Measurements from ENCODE around the gene MTRF1L.

Gene MTRF1L

GRCh38 chr6:152952045-152952444, 50.5 kb downstream of the MTRF1L start:
- Histone ChIP-seq H3K4me1 (ENCODE audit: low read depth, poor library complexity, severe bottlenecking) (no peaks in the 10 kb centered on the region), H3K36me3 (ENCODE audit: insufficient read depth) (no peaks in the 10 kb centered on the region), H3K4me2 (no peak overlapping the region), H3K9ac (no peak overlapping the region), H3K27me3 (ENCODE audit: insufficient read depth, low read depth) (no peaks in the 10 kb centered on the region), H3K4me3 (IDR thresholded peaks at IDR 0.05; ENCODE audit: insufficient read depth, low read depth, low read length) (no peak overlapping the region), H2AFZ (ENCODE audit: low read depth) (no peak overlapping the region), H3K79me2 (ENCODE audit: insufficient read depth, low read depth) (no peaks in the 10 kb centered on the region), H3K27ac (no peak overlapping the region), H4K20me1 (ENCODE audit: insufficient read depth) (no peaks in the 10 kb centered on the region)
- TF ChIP-seq CTCF (conservative IDR thresholded peaks at IDR 0.05; ENCODE audit: low read depth, low read length): no peak

DNA sequence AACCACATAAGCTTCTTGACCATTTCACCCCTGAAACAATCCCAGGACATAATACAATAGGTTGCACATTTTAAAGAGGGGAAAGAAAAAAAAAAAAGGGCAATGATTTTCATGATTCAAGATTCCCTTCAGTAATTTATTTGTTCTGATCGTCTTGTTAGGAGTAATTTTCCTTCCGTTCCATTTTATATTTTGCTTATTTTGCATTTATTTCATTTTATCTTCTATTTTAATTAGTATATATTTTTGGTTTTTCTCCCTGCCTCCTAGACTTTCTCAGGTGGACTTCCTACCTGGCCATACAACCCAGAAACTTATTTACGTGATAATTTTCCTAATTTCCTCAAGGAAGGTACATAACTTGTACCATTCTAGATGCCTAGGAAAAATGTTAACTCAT, 52.3 kb downstream of the MTRF1L start:
- Histone ChIP-seq H3K4me3 (IDR thresholded peaks at IDR 0.05; ENCODE audit: insufficient read depth, low read depth, low read length) (no peak overlapping the region), H3K4me1 (ENCODE audit: low read depth, poor library complexity, severe bottlenecking) (no peaks in the 10 kb centered on the region)

GRCh38 chr6:152948150-152948768, 54.2 kb downstream of the MTRF1L start:
- TF ChIP-seq CTCF (conservative IDR thresholded peaks at IDR 0.05; ENCODE audit: low read depth, low read length): peak; percentile 89
- Histone ChIP-seq H2AFZ (ENCODE audit: low read depth) (peak overlapping the region; percentile 58; the same call in 1 of the 2 replicates), H4K20me1 (ENCODE audit: insufficient read depth) (no peaks in the 10 kb centered on the region), H3K27ac (no peak overlapping the region), H3K36me3 (ENCODE audit: insufficient read depth) (no peaks in the 10 kb centered on the region), H3K4me2 (peak overlapping the region; percentile 65), H3K27me3 (ENCODE audit: insufficient read depth, low read depth) (no peaks in the 10 kb centered on the region), H3K4me3 (IDR thresholded peaks at IDR 0.05; ENCODE audit: insufficient read depth, low read depth, low read length) (no peak overlapping the region), H3K79me2 (ENCODE audit: insufficient read depth, low read depth) (no peaks in the 10 kb centered on the region), H3K4me1 (ENCODE audit: low read depth, poor library complexity, severe bottlenecking) (no peaks in the 10 kb centered on the region), H3K9ac (no peak overlapping the region)

More for the DNA sequence above, 52.3 kb downstream of the MTRF1L start:
- Histone ChIP-seq H3K36me3 (ENCODE audit: insufficient read depth) (no peaks in the 10 kb centered on the region), H4K20me1 (ENCODE audit: insufficient read depth) (no peaks in the 10 kb centered on the region), H3K79me2 (ENCODE audit: insufficient read depth, low read depth) (no peaks in the 10 kb centered on the region), H3K4me2 (no peak overlapping the region), H3K27me3 (ENCODE audit: insufficient read depth, low read depth) (no peaks in the 10 kb centered on the region), H3K27ac (no peak overlapping the region), H3K9ac (no peak overlapping the region), H2AFZ (ENCODE audit: low read depth) (no peak overlapping the region)
- TF ChIP-seq CTCF (conservative IDR thresholded peaks at IDR 0.05; ENCODE audit: low read depth, low read length): no peak

- TF ChIP-seq CTCF (conservative IDR thresholded peaks at IDR 0.05; ENCODE audit: low read depth, low read length): no peak
- no peak overlapping the region for H3K4me2 ChIP-seq
- H2AFZ ChIP-seq (ENCODE audit: low read depth): no peak overlapping the region
- H3K79me2 ChIP-seq (ENCODE audit: insufficient read depth, low read depth): no peaks in the 10 kb centered on the region
- H3K4me3 ChIP-seq (IDR thresholded peaks at IDR 0.05; ENCODE audit: insufficient read depth, low read depth, low read length): no peak overlapping the region
- H3K27me3 ChIP-seq (ENCODE audit: insufficient read depth, low read depth): no peaks in the 10 kb centered on the region
- no peaks in the 10 kb centered on the region for H3K36me3 ChIP-seq (ENCODE audit: insufficient read depth)
- H3K9ac ChIP-seq: no peak overlapping the region
- H3K4me1 ChIP-seq (ENCODE audit: low read depth, poor library complexity, severe bottlenecking): no peaks in the 10 kb centered on the region
- no peak overlapping the region for H3K27ac ChIP-seq
- H4K20me1 ChIP-seq (ENCODE audit: insufficient read depth): no peaks in the 10 kb centered on the region
Observed at GRCh38 chr6:152946995-152947394, 55.5 kb downstream of the MTRF1L start.

All from KMS-11 (cell line).